Endothelial cell of umbilical vein (primary cell): ENCODE measurements around the gene COL5A1. TPM values are rescaled to one million over a fixed set of nuclear protein-coding genes. Genes with fewer than 3 reads are reported as not detected.

Experiments
- BruUV-seq: library from RNA; stranded (reverse); fragments of 400-500 nt; replicated peaks from 2 replicates; lab custom pipeline; 2021; lab: Mats Ljungman, UMichigan
- CTCF ChIA-PET: fragments of 300-600, 350-600 bp; sonication (Branson Sonifier 250); formaldehyde crosslinking; loops from one replicate; lab custom pipeline; 2021; ENCODE audit warnings: antibody characterized with exemption, inconsistent platforms; lab: Charles Lee
- POLR2A ChIA-PET: fragments of 300-600, 350-600 bp; sonication (Branson Sonifier 250); formaldehyde crosslinking; loops from one replicate; lab custom pipeline; 2021; ENCODE audit warnings: antibody characterized with exemption, inconsistent platforms; lab: Charles Lee
- DNase-seq: peaks from one replicate; pipeline ENCODE4 v3.0.0-alpha.2; 2011; ENCODE audit warnings: low read depth, low spot score
- FAIRE-seq: peaks from 2 replicates; lab custom pipeline; 2011; peaks lifted over from hg19 to GRCh38; lab: Jason Lieb, UNC
- H2AFZ ChIP-seq: 2 replicates; pipeline ENCODE4 v1.6.0; 2012; ENCODE audit warnings: low read depth, low read length, control low read depth, inconsistent platforms
- H3K27ac ChIP-seq: 2 replicates; pipeline ENCODE4 v1.5.1; 2011; ENCODE audit warnings: low read depth, mild to moderate bottlenecking, control low read depth, low read length, moderate library complexity; ENCODE audit not compliant: insufficient read depth
- H3K27me3 ChIP-seq, 2 experiments: 2 replicates each; pipeline versions ENCODE4 v1.6.0 to v1.6.1; 2011; ENCODE audit warnings: low read length in 2 of 2, mixed read lengths in 1 of 2; ENCODE audit not compliant: control insufficient read depth in 2 of 2, insufficient read depth in 2 of 2
- H3K36me3 ChIP-seq, 2 experiments: 2 replicates in 1 of 2; 3 replicates in 1 of 2; pipeline ENCODE4 v1.5.1; 2011; ENCODE audit warnings: low read length in 2 of 2, mild to moderate bottlenecking in 1 of 2, moderate library complexity in 1 of 2; ENCODE audit not compliant: control insufficient read depth in 2 of 2, insufficient read depth in 2 of 2; ENCODE audit errors: extremely low read depth in 1 of 2
- H3K4me1 ChIP-seq: 3 replicates; pipeline ENCODE4 v1.5.1; 2011; ENCODE audit warnings: mild to moderate bottlenecking, low read length; ENCODE audit not compliant: control insufficient read depth, insufficient read depth; ENCODE audit errors: extremely low read depth
- H3K4me2 ChIP-seq: 2 replicates; pipeline ENCODE4 v1.6.1; 2011; ENCODE audit warnings: low read length, control low read depth, mixed read lengths; ENCODE audit not compliant: insufficient read depth
- H3K4me3 ChIP-seq, 3 experiments: fragments of 200-600 bp in 1 of 3; sonication (generic), shearing (Covaris generic) in 1 of 3; replicated peaks in 1 of 3; 2 replicates each; pipeline ENCODE4 v1.5.1; 2011 to 2016; ENCODE audit warnings: control low read depth in 3 of 3, low read length in 3 of 3, mild to moderate bottlenecking in 2 of 3, inconsistent platforms in 1 of 3, low read depth in 1 of 3, moderate library complexity in 1 of 3; ENCODE audit not compliant: insufficient read depth in 1 of 3
- H3K79me2 ChIP-seq: 2 replicates; pipeline ENCODE4 v1.6.0; 2012; ENCODE audit warnings: low read length, inconsistent platforms; ENCODE audit not compliant: control insufficient read depth, insufficient read depth
- H3K9ac ChIP-seq: replicated peaks from 2 replicates; pipeline ENCODE3; 2011; ENCODE audit warnings: low read length, control low read depth; ENCODE audit not compliant: insufficient read depth; ENCODE audit errors: extremely low read depth
- H3K9me1 ChIP-seq: replicated peaks from 3 replicates; pipeline ENCODE4 v1.6.0; 2011; ENCODE audit warnings: mild to moderate bottlenecking, low read length; ENCODE audit not compliant: control insufficient read depth, insufficient read depth; ENCODE audit errors: extremely low read depth
- H3K9me3 ChIP-seq: replicated peaks from 2 replicates; pipeline ENCODE4 v1.5.1; 2012; ENCODE audit warnings: low read length, inconsistent platforms; ENCODE audit not compliant: control insufficient read depth, insufficient read depth
- H4K20me1 ChIP-seq: replicated peaks from 2 replicates; pipeline ENCODE3; 2011; ENCODE audit warnings: mild to moderate bottlenecking, low read length; ENCODE audit not compliant: control insufficient read depth, insufficient read depth; ENCODE audit errors: extremely low read depth
- EZH2 ChIP-seq: IDR thresholded peaks from 2 replicates; pipeline ENCODE4 v1.6.1; 2012; ENCODE audit warnings: borderline replicate concordance, low read depth, mild to moderate bottlenecking, moderate library complexity, low read length, inconsistent platforms; ENCODE audit not compliant: severe bottlenecking
- FOS ChIP-seq: IDR thresholded peaks from 2 replicates; pipeline ENCODE4 v1.6.1; 2011; ENCODE audit warnings: mild to moderate bottlenecking, low read length, moderate library complexity, borderline replicate concordance; ENCODE audit not compliant: insufficient read depth
- GATA2 ChIP-seq: IDR thresholded peaks from 2 replicates; pipeline ENCODE4 v1.7.0; 2011; ENCODE audit warnings: low read depth, mild to moderate bottlenecking, moderate library complexity, mixed read lengths, low read length; ENCODE audit not compliant: insufficient read length, insufficient read depth
- JUN ChIP-seq: IDR thresholded peaks from 2 replicates; pipeline ENCODE4 v1.6.1; 2011; ENCODE audit warnings: borderline replicate concordance, low read depth; ENCODE audit not compliant: insufficient read length, insufficient read depth
- MYC ChIP-seq: IDR thresholded peaks from one replicate; pipeline ENCODE4 v1.6.1; 2011; ENCODE audit warnings: mild to moderate bottlenecking, low read depth, low read length
- POLR2A ChIP-seq: IDR thresholded peaks from 2 replicates; pipeline ENCODE4 v1.6.1; 2012; ENCODE audit warnings: low read depth, mild to moderate bottlenecking, control low read depth, low read length
- POLR2AphosphoS5 ChIP-seq: IDR thresholded peaks from 2 replicates; pipeline ENCODE4 v1.6.1; 2012; ENCODE audit warnings: low read depth, mild to moderate bottlenecking, control low read depth, low read length, moderate library complexity; ENCODE audit not compliant: insufficient read depth
- dilution Hi-C: fragments of 300-500 bp; cut with MboI; formaldehyde crosslinking; loops from one replicate; pipeline ENCODE4 v1.15.0; 2019; ENCODE audit warnings: low sequenced_read_pairs; ENCODE audit not compliant: extremely low pct_ligation_motif_present
- intact Hi-C: fragments of 100-400 bp; cut with micrococcal nuclease; formaldehyde crosslinking; loops from one replicate; pipeline ENCODE4 v1.10.0; 2022
- polyA plus RNA-seq, 4 experiments: library from polyadenylated mRNA; depleted of rRNA in 3 of 4; stranded (reverse) in 3 of 4; unstranded in 1 of 4; fragments of >200 nt; gene quantifications; 2 replicates each; pipeline versions ENCODE4 v1.2.1 to v1.2.3, GENCODE V29; 2011 to 2012; ENCODE audit warnings: missing spikeins in 1 of 4
- total RNA-seq: library from RNA; stranded (reverse); gene quantifications from 2 replicates; pipeline ENCODE4 v1.2.3, GENCODE V29; 2021
- TF ChIP-seq, protein P1 (sequence below), 2 donors: IDR thresholded peaks; 1 replicate in 1 of 2; 2 replicates in 1 of 2; pipeline ENCODE4 v1.5.1; 2011; ENCODE audit warnings: low read length in 2 of 2, mild to moderate bottlenecking in 2 of 2, moderate library complexity in 2 of 2, control low read depth in 1 of 2, inconsistent platforms in 1 of 2, low read depth in 1 of 2; ENCODE audit not compliant: insufficient read depth in 1 of 2; ENCODE audit errors: extremely low read depth in 1 of 2
- TF ChIP-seq, protein P2 (sequence below): IDR thresholded peaks from 2 replicates; pipeline ENCODE4 v1.6.1; 2011; ENCODE audit not compliant: insufficient read depth, insufficient read length

Gene COL5A1
- total and polyA plus RNA-seq, 2 donors (not counting 3 experiments of a cell fraction or from before 2014, with no cell fraction given): 97.4 to 175 TPM

DNA sequence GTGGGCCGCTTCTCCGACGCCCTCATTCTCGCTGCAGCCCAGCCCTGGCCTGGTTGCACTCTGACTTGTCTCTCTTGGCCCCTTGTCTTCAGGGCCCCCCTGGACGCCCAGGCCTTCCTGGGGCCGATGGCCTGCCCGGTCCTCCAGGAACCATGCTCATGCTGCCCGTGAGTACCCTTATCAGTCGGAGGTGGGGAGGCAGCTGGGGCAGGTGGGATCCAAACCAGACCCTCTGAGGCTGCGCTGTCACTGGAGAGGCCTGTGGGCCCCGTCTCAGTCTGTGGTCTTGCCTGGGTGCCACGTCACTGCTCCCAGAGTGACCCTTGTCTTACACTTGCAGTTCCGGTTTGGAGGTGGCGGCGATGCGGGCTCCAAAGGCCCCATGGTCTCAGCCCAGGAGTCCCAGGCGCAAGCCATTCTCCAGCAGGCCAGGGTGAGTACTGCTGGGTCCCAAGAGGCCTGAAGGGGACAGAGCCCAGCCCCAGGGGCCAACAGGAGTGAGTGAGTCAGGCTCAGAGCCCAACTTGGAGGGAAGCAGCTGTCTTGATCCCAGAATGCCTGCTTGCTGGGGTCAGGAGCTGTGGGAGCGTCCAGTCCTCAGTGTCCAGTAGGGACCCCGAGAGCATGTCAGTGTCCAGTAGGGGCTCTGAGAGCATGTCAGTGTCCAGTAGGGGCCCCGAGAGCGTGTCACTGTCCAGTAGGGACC, 109.0 kb downstream of the COL5A1 start:
- Histone ChIP-seq H4K20me1 (no peaks in the 10 kb centered on the region), H3K4me2 (no peak overlapping the region), H3K9me1 (no peaks in the 10 kb centered on the region), H3K79me2 (no peaks in the 10 kb centered on the region), H3K36me3 (peaks cover 6 to 38% of the 10 kb centered on the region in 2 experiments), H3K27me3 (no peaks in the 10 kb centered on the region), H3K9ac (no peak overlapping the region), H3K27ac (no peak overlapping the region), H3K4me1 (no peaks in the 10 kb centered on the region), H3K4me3 (no peak overlapping the region), H3K9me3 (no peaks in the 10 kb centered on the region), H2AFZ (no peak overlapping the region)
- intact Hi-C loops: no loop called here
- BruUV-seq: no TSS peak
- DNase-seq: no peak
- no peak for FAIRE-seq
- dilution Hi-C loops: no loop called here
- POLR2A ChIA-PET: no interaction called here
- no peak for TF ChIP-seq EZH2
- no peak for TF ChIP-seq POLR2A
- CTCF ChIA-PET: no interaction called here

DNA sequence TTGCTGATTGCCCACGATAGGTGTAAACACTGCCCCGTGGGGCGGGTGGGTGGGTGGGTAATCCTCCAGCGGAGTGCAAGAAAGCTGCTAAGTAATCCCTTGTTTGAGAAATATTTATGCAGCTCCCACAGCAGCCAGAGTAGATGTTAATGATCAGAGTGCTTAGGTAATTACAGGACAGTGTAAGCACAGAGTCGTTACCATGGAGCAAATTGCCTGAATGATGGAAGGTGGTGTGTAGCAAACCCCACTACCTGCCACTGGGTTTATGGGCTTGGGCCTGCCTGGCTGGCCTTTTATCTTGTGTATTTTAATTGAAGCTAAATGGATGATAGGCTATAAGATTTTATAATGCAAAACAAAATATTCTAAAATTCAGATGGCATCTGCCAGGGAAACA, 110.0 kb downstream of the COL5A1 start:
- CTCF ChIA-PET: interaction anchor here (1.0 kb wide), 1 partner anchor 302 kb away, joined by 4 read pairs; no protein-coding TSS in a partner anchor

More for the DNA sequence above, 110.0 kb downstream of the COL5A1 start:
- Histone ChIP-seq H2AFZ (no peak overlapping the region), H3K79me2 (no peaks in the 10 kb centered on the region), H3K4me1 (no peaks in the 10 kb centered on the region), H3K36me3 (peaks cover 0 to 29% of the 10 kb centered on the region in 2 experiments), H3K9me3 (no peaks in the 10 kb centered on the region), H3K27me3 (no peaks in the 10 kb centered on the region), H3K27ac (no peak overlapping the region), H3K4me3 (no peak overlapping the region), H3K9me1 (no peaks in the 10 kb centered on the region), H3K4me2 (no peak overlapping the region), H4K20me1 (no peaks in the 10 kb centered on the region), H3K9ac (no peak overlapping the region)
- no peak for FAIRE-seq
- POLR2A ChIA-PET: no interaction called here
- intact Hi-C loops (no loop called here), dilution Hi-C loops (no loop called here)
- no peak for DNase-seq
- no peak for TF ChIP-seq FOS
- TF ChIP-seq POLR2A: no peak
- TF ChIP-seq, protein P1, sequence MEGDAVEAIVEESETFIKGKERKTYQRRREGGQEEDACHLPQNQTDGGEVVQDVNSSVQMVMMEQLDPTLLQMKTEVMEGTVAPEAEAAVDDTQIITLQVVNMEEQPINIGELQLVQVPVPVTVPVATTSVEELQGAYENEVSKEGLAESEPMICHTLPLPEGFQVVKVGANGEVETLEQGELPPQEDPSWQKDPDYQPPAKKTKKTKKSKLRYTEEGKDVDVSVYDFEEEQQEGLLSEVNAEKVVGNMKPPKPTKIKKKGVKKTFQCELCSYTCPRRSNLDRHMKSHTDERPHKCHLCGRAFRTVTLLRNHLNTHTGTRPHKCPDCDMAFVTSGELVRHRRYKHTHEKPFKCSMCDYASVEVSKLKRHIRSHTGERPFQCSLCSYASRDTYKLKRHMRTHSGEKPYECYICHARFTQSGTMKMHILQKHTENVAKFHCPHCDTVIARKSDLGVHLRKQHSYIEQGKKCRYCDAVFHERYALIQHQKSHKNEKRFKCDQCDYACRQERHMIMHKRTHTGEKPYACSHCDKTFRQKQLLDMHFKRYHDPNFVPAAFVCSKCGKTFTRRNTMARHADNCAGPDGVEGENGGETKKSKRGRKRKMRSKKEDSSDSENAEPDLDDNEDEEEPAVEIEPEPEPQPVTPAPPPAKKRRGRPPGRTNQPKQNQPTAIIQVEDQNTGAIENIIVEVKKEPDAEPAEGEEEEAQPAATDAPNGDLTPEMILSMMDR (IDR thresholded peaks at IDR 0.05; ENCODE audit: extremely low read depth in 1 of 2, insufficient read depth in 1 of 2, low read depth in 1 of 2, low read length in 2 of 2): no peak
- no peak for TF ChIP-seq GATA2
- no peak for TF ChIP-seq EZH2
- TF ChIP-seq, protein P2, sequence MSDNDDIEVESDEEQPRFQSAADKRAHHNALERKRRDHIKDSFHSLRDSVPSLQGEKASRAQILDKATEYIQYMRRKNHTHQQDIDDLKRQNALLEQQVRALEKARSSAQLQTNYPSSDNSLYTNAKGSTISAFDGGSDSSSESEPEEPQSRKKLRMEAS: no peak
- no peak for TF ChIP-seq MYC
- no peak for TF ChIP-seq POLR2AphosphoS5
- TF ChIP-seq JUN: no peak
- no TSS peak for BruUV-seq
